AG04450 (cell line): ENCODE measurements around the gene GABRR3. TPM values are rescaled to one million over a fixed set of nuclear protein-coding genes. Genes with fewer than 3 reads are reported as not detected.
"Not testable (repeated sequence)": the region's sequence is repeated elsewhere in the genome, so short reads cannot be mapped to it uniquely, and the experiment has no call there.

Experiments
- CTCF ChIA-PET: fragments of 300-600, 350-600 bp; formaldehyde crosslinking; extraction: SDS; loops from one replicate; lab custom pipeline; 2022; ENCODE audit warnings: antibody characterized with exemption, inconsistent platforms; lab: Charles Lee
- POLR2A ChIA-PET: fragments of 350-600 bp; formaldehyde crosslinking; extraction: SDS; loops from one replicate; lab custom pipeline; 2021; ENCODE audit warnings: antibody characterized with exemption, inconsistent platforms; lab: Yijun Ruan, JAX
- DNase-seq: peaks from one replicate; pipeline ENCODE4 v3.0.0-alpha.2; 2011; ENCODE audit warnings: low read depth, low spot score
- H3K27ac ChIP-seq: one replicate; pipeline ENCODE4 v1.5.1; 2012; ENCODE audit warnings: low read depth, low read length, control low read depth
- H3K27me3 ChIP-seq: one replicate; pipeline ENCODE4 v1.6.0; 2012; ENCODE audit warnings: low read length; ENCODE audit not compliant: control insufficient read depth, insufficient read depth
- H3K4me3 ChIP-seq: 2 replicates; pipeline ENCODE4 v1.5.1; 2011; ENCODE audit warnings: mild to moderate bottlenecking, low read depth, low read length, control low read depth
- H3K9me3 ChIP-seq: 2 replicates; pipeline ENCODE4 v1.5.1; 2012; ENCODE audit warnings: low read length; ENCODE audit not compliant: control insufficient read depth, insufficient read depth
- polyA plus RNA-seq: library from polyadenylated mRNA; depleted of rRNA; stranded (reverse); fragments of >200 nt; gene quantifications from 2 replicates; pipeline ENCODE4 v1.2.3, GENCODE V29; 2011
- TF ChIP-seq, protein P1 (sequence below): IDR thresholded peaks from 2 replicates; pipeline ENCODE4 v1.5.1; 2011; ENCODE audit warnings: low read depth, low read length, control low read depth, inconsistent platforms

Gene GABRR3
- polyA plus RNA-seq, 1 experiment, result not detected

DNA sequence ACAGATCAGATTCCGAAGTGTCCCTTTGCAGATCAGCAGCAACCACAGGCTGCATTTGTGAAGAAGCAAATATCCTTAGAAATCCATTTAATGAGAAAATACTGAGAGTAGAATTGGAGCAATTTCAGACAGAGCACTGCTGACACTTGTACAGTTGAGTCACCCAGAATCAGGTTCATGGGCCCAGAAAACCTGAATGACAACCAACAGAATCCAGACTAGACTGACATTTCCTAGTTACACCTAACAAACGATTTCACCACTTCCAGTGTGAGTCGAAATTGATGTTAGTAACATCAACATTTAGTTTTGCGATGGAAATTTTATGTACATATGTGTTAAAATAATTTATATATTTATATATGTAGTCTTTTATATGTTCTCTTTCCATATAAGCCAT is 16.8 kb downstream of the GABRR3 start:
- TF ChIP-seq, protein P1, sequence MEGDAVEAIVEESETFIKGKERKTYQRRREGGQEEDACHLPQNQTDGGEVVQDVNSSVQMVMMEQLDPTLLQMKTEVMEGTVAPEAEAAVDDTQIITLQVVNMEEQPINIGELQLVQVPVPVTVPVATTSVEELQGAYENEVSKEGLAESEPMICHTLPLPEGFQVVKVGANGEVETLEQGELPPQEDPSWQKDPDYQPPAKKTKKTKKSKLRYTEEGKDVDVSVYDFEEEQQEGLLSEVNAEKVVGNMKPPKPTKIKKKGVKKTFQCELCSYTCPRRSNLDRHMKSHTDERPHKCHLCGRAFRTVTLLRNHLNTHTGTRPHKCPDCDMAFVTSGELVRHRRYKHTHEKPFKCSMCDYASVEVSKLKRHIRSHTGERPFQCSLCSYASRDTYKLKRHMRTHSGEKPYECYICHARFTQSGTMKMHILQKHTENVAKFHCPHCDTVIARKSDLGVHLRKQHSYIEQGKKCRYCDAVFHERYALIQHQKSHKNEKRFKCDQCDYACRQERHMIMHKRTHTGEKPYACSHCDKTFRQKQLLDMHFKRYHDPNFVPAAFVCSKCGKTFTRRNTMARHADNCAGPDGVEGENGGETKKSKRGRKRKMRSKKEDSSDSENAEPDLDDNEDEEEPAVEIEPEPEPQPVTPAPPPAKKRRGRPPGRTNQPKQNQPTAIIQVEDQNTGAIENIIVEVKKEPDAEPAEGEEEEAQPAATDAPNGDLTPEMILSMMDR, result no peak
- H3K27ac ChIP-seq, result no peak overlapping the region
- POLR2A ChIA-PET, result no interaction called here

DNA sequence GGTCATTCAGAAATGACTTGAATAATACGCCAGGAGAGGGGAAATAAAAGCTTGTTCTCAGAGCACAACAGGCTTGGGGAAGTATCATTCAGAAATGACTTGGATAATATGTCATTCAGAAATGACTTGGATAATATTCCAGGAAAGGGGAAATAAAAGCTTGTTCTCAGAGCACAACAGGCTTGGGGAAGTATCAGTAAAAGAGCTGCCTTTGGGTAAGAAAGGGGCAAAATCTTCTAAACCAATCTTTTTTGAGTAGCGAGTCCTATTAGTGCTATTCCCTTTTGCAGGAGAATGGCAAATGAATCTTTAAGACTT is 20.9 kb downstream of the GABRR3 start:
- Histone ChIP-seq H3K27ac (no peak overlapping the region), H3K4me3 (no peak overlapping the region), H3K27me3 (no peaks in the 10 kb centered on the region), H3K9me3 (no peaks in the 10 kb centered on the region)
- no peak for DNase-seq
- TF ChIP-seq, protein P1, result no peak
- CTCF ChIA-PET, result interaction anchor here (0.9 to 5.8 kb wide), 6 partner anchors 9 to 315 kb away, joined by 3 to 57 read pairs (median 4); no protein-coding TSS in a partner anchor
- POLR2A ChIA-PET, result no interaction called here

More for the DNA sequence above, 16.8 kb downstream of the GABRR3 start:
- CTCF ChIA-PET, result no interaction called here
- no peaks in the 10 kb centered on the region for H3K9me3 ChIP-seq
- peaks cover 2% of the 10 kb centered on the region for H3K27me3 ChIP-seq
- no peak for DNase-seq
- no peak overlapping the region for H3K4me3 ChIP-seq

DNA sequence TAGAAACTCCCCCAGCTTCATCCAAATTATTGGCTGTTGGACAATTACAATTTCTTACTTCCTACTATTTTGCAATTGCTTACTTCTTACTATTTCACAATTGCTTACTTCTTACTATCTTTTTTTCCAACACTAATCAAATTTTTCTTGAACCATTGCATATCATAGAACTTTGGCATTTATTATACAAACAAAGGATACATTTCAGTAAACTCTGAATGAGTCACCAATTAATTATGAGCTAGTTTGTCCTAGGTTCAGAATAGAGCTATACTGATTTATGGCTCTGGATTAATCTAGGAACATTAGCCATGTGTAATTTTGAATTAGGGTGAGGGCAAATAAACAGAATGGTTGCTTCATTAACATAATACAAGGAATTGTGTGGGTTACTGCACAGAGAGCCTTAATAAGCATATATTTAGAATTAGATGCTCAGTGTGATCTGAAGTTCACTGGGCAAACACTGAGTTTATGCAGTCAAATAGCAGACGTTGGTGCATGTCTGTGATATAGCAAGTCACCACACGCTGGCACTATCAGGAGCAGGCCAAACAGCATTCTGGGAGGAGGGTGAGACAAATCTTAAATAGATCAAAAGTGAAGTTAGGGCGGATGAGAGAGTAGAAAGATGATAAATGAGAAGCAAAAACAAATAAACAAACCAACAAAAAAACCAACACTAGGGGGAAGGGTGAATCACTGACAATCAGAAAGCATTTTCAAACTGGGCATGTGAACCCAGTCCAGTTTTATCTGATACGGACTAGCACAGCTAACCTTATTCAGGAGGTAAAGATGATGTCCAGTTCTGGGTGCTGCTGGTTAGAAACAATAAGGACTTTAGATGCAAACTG is 21.5 kb downstream of the GABRR3 start:
- Histone ChIP-seq H3K27me3 (no peaks in the 10 kb centered on the region), H3K9me3 (no peaks in the 10 kb centered on the region), H3K27ac (no peak overlapping the region), H3K4me3 (no peak overlapping the region)
- TF ChIP-seq, protein P1, result no peak
- DNase-seq, result no peak
- POLR2A ChIA-PET, result no interaction called here
- CTCF ChIA-PET, result interaction anchor here (0.5 to 5.8 kb wide), 7 partner anchors 10 to 778 kb away, joined by 3 to 57 read pairs (median 3); no protein-coding TSS in a partner anchor

DNA sequence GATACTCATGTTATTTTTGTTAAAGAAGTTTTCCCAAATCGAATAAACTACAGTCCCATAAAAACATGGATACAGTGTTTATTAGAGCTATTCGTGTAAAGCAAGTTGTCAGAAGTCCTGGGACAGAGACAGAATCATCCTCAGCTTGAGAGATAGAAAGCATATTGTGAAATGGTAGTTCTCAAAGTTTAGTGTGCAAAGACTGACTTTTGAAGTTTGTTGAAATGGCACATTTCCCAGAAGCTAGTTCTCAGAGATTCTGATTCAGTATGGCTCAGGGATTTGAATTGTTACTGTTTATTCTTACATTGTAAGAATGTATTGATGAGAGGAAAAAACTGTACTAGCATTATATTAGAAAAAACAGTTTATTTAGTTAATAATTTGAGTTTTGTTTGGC is 22.1 kb downstream of the GABRR3 start:
- TF ChIP-seq, protein P1, result no peak
- DNase-seq, result no peak

DNA sequence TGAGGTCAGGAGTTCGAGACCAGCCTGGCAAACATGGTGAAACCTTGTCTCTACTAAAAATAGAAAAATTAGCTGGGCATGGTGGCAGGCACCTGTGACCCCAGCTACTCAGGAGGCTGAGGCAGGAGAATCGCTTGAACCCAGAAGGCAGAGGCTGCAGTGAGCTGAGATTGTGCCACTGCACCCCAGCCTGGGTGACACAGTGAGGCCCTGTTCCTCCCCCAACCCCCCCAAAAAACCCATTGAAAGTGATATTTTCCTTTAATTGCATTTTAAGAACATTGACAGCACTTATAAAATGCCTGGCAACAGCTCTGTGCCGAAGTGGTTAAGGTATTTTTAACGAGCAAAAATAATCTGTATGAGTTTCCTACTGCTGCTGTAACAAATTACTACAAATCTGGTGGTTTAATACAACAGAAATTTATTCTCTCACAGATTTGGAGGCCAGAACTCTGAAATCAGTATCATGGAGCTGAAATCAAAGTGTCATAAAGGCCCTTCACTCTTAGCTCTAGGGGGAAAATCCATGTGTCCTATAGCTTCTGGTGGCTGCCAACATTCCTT is 24.1 kb downstream of the GABRR3 start:
- not testable (repeated sequence) for H3K9me3 ChIP-seq, H3K4me3 ChIP-seq
- CTCF ChIA-PET, result interaction anchor here (0.7 to 5.8 kb wide), 3 partner anchors 13 to 1165 kb away, joined by 7 to 57 read pairs (median 34); no protein-coding TSS in a partner anchor

More for the DNA sequence above, 22.1 kb downstream of the GABRR3 start:
- POLR2A ChIA-PET, result no interaction called here
- CTCF ChIA-PET, result interaction anchor here (0.5 to 5.8 kb wide), 4 partner anchors 11 to 777 kb away, joined by 3 to 57 read pairs (median 18); no protein-coding TSS in a partner anchor
- H3K27ac ChIP-seq, result no peak overlapping the region
- H3K9me3 ChIP-seq, result no peaks in the 10 kb centered on the region
- H3K4me3 ChIP-seq, result no peak overlapping the region
- H3K27me3 ChIP-seq, result no peaks in the 10 kb centered on the region

More for the DNA sequence above, 24.1 kb downstream of the GABRR3 start:
- H3K27ac ChIP-seq, POLR2A ChIA-PET, H3K27me3 ChIP-seq, DNase-seq: not testable (repeated sequence)
